Measurements from ENCODE around the gene DHH.
"Not testable (repeated sequence)": the region's sequence is repeated elsewhere in the genome, so short reads cannot be mapped to it uniquely, and the experiment has no call there.

The DHH gene

GRCh38 chr12:49079793-49080192 is 14.8 kb downstream of the DHH start:
- no peak overlapping the region for H3K27ac ChIP-seq (ENCODE audit: insufficient read depth, low read length, poor library complexity, severe bottlenecking)
- H3K4me1 ChIP-seq (ENCODE audit: control insufficient read depth, insufficient read depth, low read length, poor library complexity, severe bottlenecking) = no peaks in the 10 kb centered on the region
- no peaks in the 10 kb centered on the region for H3K9me3 ChIP-seq (ENCODE audit: control insufficient read depth, low read length)
- no peak for DNase-seq
- H3K27me3 ChIP-seq (replicated peaks; ENCODE audit: control insufficient read depth, insufficient read depth, low read length, poor library complexity, severe bottlenecking) = no peaks in the 10 kb centered on the region
- H3K36me3 ChIP-seq (ENCODE audit: control insufficient read depth, insufficient read depth, low read length) = no peaks in the 10 kb centered on the region
- no peak overlapping the region for H3K4me3 ChIP-seq (ENCODE audit: insufficient read depth, low read depth, low read length, poor library complexity, severe bottlenecking)

GRCh38 chr12:49070971-49071370 is 23.6 kb downstream of the DHH start:
- no peaks in the 10 kb centered on the region for H3K27me3 ChIP-seq (replicated peaks; ENCODE audit: control insufficient read depth, insufficient read depth, low read length, poor library complexity, severe bottlenecking)
- no peak for DNase-seq
- peaks cover 2% of the 10 kb centered on the region for H3K36me3 ChIP-seq (ENCODE audit: control insufficient read depth, insufficient read depth, low read length)

GRCh38 chr12:49069507-49070346 is 24.9 kb downstream of the DHH start, which contains the start of gene RHEBL1:
RHEBL1 (minus strand) TSS chr12:49069979; CDS start chr12:49069785, 194 bp downstream.
- peak within 1 kb of the TSS; percentile 98 for H3K4me3 ChIP-seq (ENCODE audit: insufficient read depth, low read depth, low read length, poor library complexity, severe bottlenecking)
- H3K27ac ChIP-seq (ENCODE audit: insufficient read depth, low read length, poor library complexity, severe bottlenecking) = peak within 1 kb of the TSS; percentile 72
- peak; percentile 98 to 99 (median 98) for DNase-seq
- H3K27me3 ChIP-seq (replicated peaks; ENCODE audit: control insufficient read depth, insufficient read depth, low read length, poor library complexity, severe bottlenecking) = no peaks in the 10 kb centered on the region
- H3K4me1 ChIP-seq (ENCODE audit: control insufficient read depth, insufficient read depth, low read length, poor library complexity, severe bottlenecking) = peaks cover 10% of the 10 kb centered on the region
- H3K9me3 ChIP-seq (ENCODE audit: control insufficient read depth, low read length) = no peaks in the 10 kb centered on the region
- peaks cover 2% of the 10 kb centered on the region for H3K36me3 ChIP-seq (ENCODE audit: control insufficient read depth, insufficient read depth, low read length)

More at GRCh38 chr12:49070971-49071370, 23.6 kb downstream of the DHH start:
- H3K4me3 ChIP-seq (ENCODE audit: insufficient read depth, low read depth, low read length, poor library complexity, severe bottlenecking) = no peak overlapping the region
- peaks cover 10% of the 10 kb centered on the region for H3K4me1 ChIP-seq (ENCODE audit: control insufficient read depth, insufficient read depth, low read length, poor library complexity, severe bottlenecking)
- H3K27ac ChIP-seq (ENCODE audit: insufficient read depth, low read length, poor library complexity, severe bottlenecking) = no peak overlapping the region
- no peaks in the 10 kb centered on the region for H3K9me3 ChIP-seq (ENCODE audit: control insufficient read depth, low read length)

GRCh38 chr12:49068879-49069506 is 25.6 kb downstream of the DHH start:
- no peak for DNase-seq
- H3K36me3 ChIP-seq (ENCODE audit: control insufficient read depth, insufficient read depth, low read length) = peaks cover 2% of the 10 kb centered on the region
- peak overlapping the region; percentile 98 for H3K4me3 ChIP-seq (ENCODE audit: insufficient read depth, low read depth, low read length, poor library complexity, severe bottlenecking)
- peak overlapping the region; percentile 72 for H3K27ac ChIP-seq (ENCODE audit: insufficient read depth, low read length, poor library complexity, severe bottlenecking)
- no peaks in the 10 kb centered on the region for H3K27me3 ChIP-seq (replicated peaks; ENCODE audit: control insufficient read depth, insufficient read depth, low read length, poor library complexity, severe bottlenecking)
- no peaks in the 10 kb centered on the region for H3K9me3 ChIP-seq (ENCODE audit: control insufficient read depth, low read length)
- peaks cover 10% of the 10 kb centered on the region for H3K4me1 ChIP-seq (ENCODE audit: control insufficient read depth, insufficient read depth, low read length, poor library complexity, severe bottlenecking)

- no peak for DNase-seq
- Histone ChIP-seq H3K27ac (ENCODE audit: insufficient read depth, low read length, poor library complexity, severe bottlenecking) (no peak overlapping the region), H3K4me1 (ENCODE audit: control insufficient read depth, insufficient read depth, low read length, poor library complexity, severe bottlenecking) (peaks cover 12% of the 10 kb centered on the region), H3K4me3 (ENCODE audit: insufficient read depth, low read depth, low read length, poor library complexity, severe bottlenecking) (no peak overlapping the region), H3K9me3 (ENCODE audit: control insufficient read depth, low read length) (no peaks in the 10 kb centered on the region), H3K27me3 (replicated peaks; ENCODE audit: control insufficient read depth, insufficient read depth, low read length, poor library complexity, severe bottlenecking) (no peaks in the 10 kb centered on the region), H3K36me3 (ENCODE audit: control insufficient read depth, insufficient read depth, low read length) (peaks cover 2% of the 10 kb centered on the region)
Measured at GRCh38 chr12:49066120-49066519, 28.5 kb downstream of the DHH start.

- DNase-seq = no peak
Measured at GRCh38 chr12:49064767-49065152, 29.8 kb downstream of the DHH start.

GRCh38 chr12:49061916-49062315 is 32.7 kb downstream of the DHH start:
- H3K27me3 ChIP-seq (replicated peaks; ENCODE audit: control insufficient read depth, insufficient read depth, low read length, poor library complexity, severe bottlenecking); H3K4me3 ChIP-seq (ENCODE audit: insufficient read depth, low read depth, low read length, poor library complexity, severe bottlenecking); H3K27ac ChIP-seq (ENCODE audit: insufficient read depth, low read length, poor library complexity, severe bottlenecking); H3K9me3 ChIP-seq (ENCODE audit: control insufficient read depth, low read length); H3K36me3 ChIP-seq (ENCODE audit: control insufficient read depth, insufficient read depth, low read length); DNase-seq: not testable (repeated sequence)
- peaks cover 28% of the 10 kb centered on the region for H3K4me1 ChIP-seq (ENCODE audit: control insufficient read depth, insufficient read depth, low read length, poor library complexity, severe bottlenecking)

More at GRCh38 chr12:49064767-49065152, 29.8 kb downstream of the DHH start:
- peaks cover 12% of the 10 kb centered on the region for H3K4me1 ChIP-seq (ENCODE audit: control insufficient read depth, insufficient read depth, low read length, poor library complexity, severe bottlenecking)
- no peaks in the 10 kb centered on the region for H3K27me3 ChIP-seq (replicated peaks; ENCODE audit: control insufficient read depth, insufficient read depth, low read length, poor library complexity, severe bottlenecking)
- H3K9me3 ChIP-seq (ENCODE audit: control insufficient read depth, low read length) = no peaks in the 10 kb centered on the region
- no peak overlapping the region for H3K4me3 ChIP-seq (ENCODE audit: insufficient read depth, low read depth, low read length, poor library complexity, severe bottlenecking)
- H3K27ac ChIP-seq (ENCODE audit: insufficient read depth, low read length, poor library complexity, severe bottlenecking) = no peak overlapping the region
- peaks cover 2% of the 10 kb centered on the region for H3K36me3 ChIP-seq (ENCODE audit: control insufficient read depth, insufficient read depth, low read length)

- Histone ChIP-seq H3K36me3 (ENCODE audit: control insufficient read depth, insufficient read depth, low read length) (peaks cover under 1% of the 10 kb centered on the region), H3K27ac (ENCODE audit: insufficient read depth, low read length, poor library complexity, severe bottlenecking) (peak overlapping the region; percentile 94), H3K9me3 (ENCODE audit: control insufficient read depth, low read length) (no peaks in the 10 kb centered on the region), H3K27me3 (replicated peaks; ENCODE audit: control insufficient read depth, insufficient read depth, low read length, poor library complexity, severe bottlenecking) (no peaks in the 10 kb centered on the region), H3K4me1 (ENCODE audit: control insufficient read depth, insufficient read depth, low read length, poor library complexity, severe bottlenecking) (peaks cover 35% of the 10 kb centered on the region), H3K4me3 (ENCODE audit: insufficient read depth, low read depth, low read length, poor library complexity, severe bottlenecking) (peak overlapping the region; percentile 98)
- DNase-seq = no peak
Measured at GRCh38 chr12:49061157-49061650, 33.4 kb downstream of the DHH start.

GRCh38 chr12:49060237-49061156 is 34.1 kb downstream of the DHH start, which contains the start of gene KMT2D:
KMT2D (minus strand) TSS chr12:49060794; CDS start chr12:49055324, 5,470 bp downstream.
- peak; percentile 73 to 81 (median 75) for DNase-seq
- Histone ChIP-seq H3K27ac (ENCODE audit: insufficient read depth, low read length, poor library complexity, severe bottlenecking) (peak within 1 kb of the TSS; percentile 94), H3K36me3 (ENCODE audit: control insufficient read depth, insufficient read depth, low read length) (no peaks in the 10 kb centered on the region), H3K9me3 (ENCODE audit: control insufficient read depth, low read length) (no peaks in the 10 kb centered on the region), H3K27me3 (replicated peaks; ENCODE audit: control insufficient read depth, insufficient read depth, low read length, poor library complexity, severe bottlenecking) (no peaks in the 10 kb centered on the region), H3K4me1 (ENCODE audit: control insufficient read depth, insufficient read depth, low read length, poor library complexity, severe bottlenecking) (peaks cover 42% of the 10 kb centered on the region), H3K4me3 (ENCODE audit: insufficient read depth, low read depth, low read length, poor library complexity, severe bottlenecking) (peak within 1 kb of the TSS; percentile 98)
